Astrocyte of the spinal cord (primary cell): Measurements from ENCODE around the gene PKLR.

Source experiments
- DNase-seq: peaks from one replicate; pipeline ENCODE4 v3.0.0; 2011; ENCODE audit warnings: low read depth, low spot score
- H3K4me3 ChIP-seq: 2 replicates; pipeline ENCODE4 v1.5.1; 2011; ENCODE audit warnings: low read depth, mild to moderate bottlenecking, low read length, moderate library complexity
- in situ Hi-C: cut with HindIII; loops from 2 replicates; pipeline ENCODE4 v1.10.0; 2017; ENCODE audit warnings: low sequenced_read_pairs
- TF ChIP-seq, protein P1 (sequence below): IDR thresholded peaks from 2 replicates; pipeline ENCODE4 v1.5.1; 2012; ENCODE audit warnings: low read depth, mild to moderate bottlenecking, low read length, inconsistent platforms

The PKLR gene

GRCh38 chr1:155277902-155278688, 23.1 kb downstream of the PKLR start:
- in situ Hi-C loops, result no loop called here
- DNase-seq, result peak; percentile 15
- TF ChIP-seq, protein P1, sequence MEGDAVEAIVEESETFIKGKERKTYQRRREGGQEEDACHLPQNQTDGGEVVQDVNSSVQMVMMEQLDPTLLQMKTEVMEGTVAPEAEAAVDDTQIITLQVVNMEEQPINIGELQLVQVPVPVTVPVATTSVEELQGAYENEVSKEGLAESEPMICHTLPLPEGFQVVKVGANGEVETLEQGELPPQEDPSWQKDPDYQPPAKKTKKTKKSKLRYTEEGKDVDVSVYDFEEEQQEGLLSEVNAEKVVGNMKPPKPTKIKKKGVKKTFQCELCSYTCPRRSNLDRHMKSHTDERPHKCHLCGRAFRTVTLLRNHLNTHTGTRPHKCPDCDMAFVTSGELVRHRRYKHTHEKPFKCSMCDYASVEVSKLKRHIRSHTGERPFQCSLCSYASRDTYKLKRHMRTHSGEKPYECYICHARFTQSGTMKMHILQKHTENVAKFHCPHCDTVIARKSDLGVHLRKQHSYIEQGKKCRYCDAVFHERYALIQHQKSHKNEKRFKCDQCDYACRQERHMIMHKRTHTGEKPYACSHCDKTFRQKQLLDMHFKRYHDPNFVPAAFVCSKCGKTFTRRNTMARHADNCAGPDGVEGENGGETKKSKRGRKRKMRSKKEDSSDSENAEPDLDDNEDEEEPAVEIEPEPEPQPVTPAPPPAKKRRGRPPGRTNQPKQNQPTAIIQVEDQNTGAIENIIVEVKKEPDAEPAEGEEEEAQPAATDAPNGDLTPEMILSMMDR, result peak; percentile 39
- peak overlapping the region; percentile 53 for H3K4me3 ChIP-seq

- in situ Hi-C loops, result no loop called here
- H3K4me3 ChIP-seq, result peak within 1 kb of the TSS; percentile 53
- TF ChIP-seq, protein P1, result peak; percentile 43
- DNase-seq, result peak; percentile 93
Observed at GRCh38 chr1:155277070-155277901, 24.0 kb downstream of the PKLR start, which contains the start of gene HCN3. TSS of gene HCN3 (plus strand) at chr1:155277463. CDS start at chr1:155277591, 128 bp downstream.

DNA sequence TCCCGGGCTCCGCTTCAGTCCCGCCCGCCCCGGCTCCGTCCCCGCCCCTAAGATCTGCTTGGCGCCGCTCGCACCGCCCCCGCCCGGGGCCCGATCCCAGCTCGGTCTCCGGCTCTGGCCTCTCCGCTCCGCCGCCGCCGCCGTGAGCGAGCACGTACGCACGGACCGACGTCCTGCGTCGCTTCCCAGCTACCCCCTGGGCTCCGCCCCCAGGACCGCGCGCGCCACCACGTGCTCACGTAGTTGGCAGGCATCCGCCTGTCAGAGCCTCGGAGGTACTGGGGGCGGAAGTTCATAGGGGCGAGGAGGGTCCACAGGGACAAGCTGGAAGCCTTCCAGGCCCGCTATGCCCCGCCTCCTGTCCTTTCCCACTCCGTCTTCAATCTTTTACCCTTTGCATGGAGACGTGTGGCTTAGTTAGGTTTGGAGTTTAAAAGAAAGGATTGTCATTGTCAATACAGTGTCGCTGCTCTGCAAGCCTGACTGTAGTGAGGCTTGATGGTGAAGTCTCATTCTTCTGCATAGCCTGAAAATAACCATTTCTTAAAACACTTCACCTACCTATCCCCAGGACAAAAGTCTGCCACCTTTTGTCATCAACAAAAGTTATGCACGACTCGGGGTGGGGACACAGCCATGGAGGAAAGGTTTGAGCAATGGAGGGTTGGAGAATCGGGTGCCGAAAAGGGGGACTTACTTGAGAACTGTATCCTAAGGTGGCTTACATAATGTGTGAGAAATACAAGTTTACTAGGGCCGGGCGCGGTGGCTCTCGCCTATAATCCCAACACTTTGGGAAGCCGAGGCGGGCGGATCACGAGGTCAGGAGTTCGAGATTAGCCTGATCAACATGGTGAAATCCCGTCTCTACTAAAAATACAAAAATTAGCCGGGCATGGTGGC, 27.6 kb downstream of the PKLR start, which contains the start of gene CLK2:
Gene CLK2 (minus strand): TSS at position 162 of the 903 bp plus-strand sequence. CDS start 2,527 bp downstream, outside the sequence.
- TF ChIP-seq, protein P1, result no peak
- peak; percentile 95 for DNase-seq
- H3K4me3 ChIP-seq, result peak within 1 kb of the TSS; percentile 68
- in situ Hi-C loops, result no loop called here

DNA sequence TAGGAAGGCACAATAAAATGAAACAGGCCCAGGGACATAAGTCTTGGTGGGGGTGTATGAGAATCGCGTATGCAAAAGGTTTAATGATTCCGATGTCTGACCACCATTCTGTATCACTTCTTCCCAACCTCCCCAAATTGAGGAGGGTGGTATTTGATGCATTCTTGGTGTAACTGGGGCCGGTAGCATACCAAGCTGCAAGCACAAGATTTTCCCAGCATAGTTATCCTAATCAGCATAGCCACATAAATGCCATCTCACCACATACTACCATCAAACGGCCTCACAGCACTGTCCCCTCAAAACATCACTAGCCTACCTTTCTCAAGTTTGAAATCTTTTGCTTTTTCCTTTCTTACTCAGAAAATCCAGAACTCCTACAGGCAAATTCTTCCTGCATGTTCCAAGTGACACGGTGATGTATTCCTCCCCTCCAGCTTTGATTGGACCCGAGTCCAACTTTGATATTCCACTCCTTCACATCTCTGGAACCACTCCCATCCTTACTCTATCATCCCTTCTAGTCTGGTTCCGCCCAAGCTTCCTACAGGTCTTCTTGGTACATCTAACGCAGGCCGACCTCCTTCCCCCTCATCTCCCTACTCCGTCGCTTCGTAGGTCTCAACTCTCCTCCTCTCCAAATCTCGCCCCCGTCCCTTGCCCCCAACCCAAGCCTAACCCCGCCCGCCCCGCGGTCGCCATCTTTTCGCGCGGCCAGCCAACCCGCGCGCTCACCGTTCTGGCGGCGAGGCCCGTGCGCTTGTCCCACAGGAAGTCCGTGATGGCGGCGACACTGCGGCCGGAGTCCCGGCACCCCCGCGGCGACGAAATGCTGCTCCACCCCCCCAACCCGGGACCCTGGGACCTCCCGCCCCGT, 28.5 kb downstream of the PKLR start:
- TF ChIP-seq, protein P1, result no peak
- DNase-seq, result peak; percentile 67
- in situ Hi-C loops, result no loop called here
- H3K4me3 ChIP-seq, result peak overlapping the region; percentile 68

- in situ Hi-C loops, result no loop called here
- TF ChIP-seq, protein P1, result no peak
- DNase-seq, result no peak
- no peak overlapping the region for H3K4me3 ChIP-seq
Observed at GRCh38 chr1:155269381-155269780, 31.9 kb downstream of the PKLR start.
